Lower leg skin (tissue), 4 donors: ENCODE measurements around the gene IFIT3. TPM values are rescaled to one million over a fixed set of nuclear protein-coding genes. Genes with fewer than 3 reads are reported as not detected.

ENCODE experiments used
- DNase-seq, 2 donors: peaks; one replicate each; pipeline ENCODE4 v3.0.0-alpha.2; 2019; ENCODE audit warnings: low spot score in 2 of 2
- H3K4me3 ChIP-seq: fragments of 200-600 bp; sonication (generic); 2 replicates; pipeline ENCODE4 v1.5.1; 2017; ENCODE audit warnings: mild to moderate bottlenecking, low read depth; ENCODE audit not compliant: poor library complexity, severe bottlenecking
- POLR2A ChIP-seq, 2 donors: fragments of 450-650 bp; IDR thresholded peaks; one replicate each; pipeline ENCODE4 v1.6.1; 2016 to 2017; ENCODE audit warnings: antibody characterized with exemption in 2 of 2, mild to moderate bottlenecking in 1 of 2, moderate library complexity in 1 of 2
- WGBS, 2 donors: methylation state at CpG; one replicate each; pipeline ENCODE4 v1.1.5; 2018; 5-methylcytosine and 5-hydroxymethylcytosine counted together
- intact Hi-C: fragments of 100-400 bp; cut with DNase I; formaldehyde crosslinking; loops from one replicate; pipeline ENCODE4 v1.15.0; 2023; ENCODE audit warnings: low total_unique reads
- total RNA-seq, 4 donors: library from RNA; depleted of rRNA; stranded (reverse); fragments of >200 nt; gene quantifications; one replicate each; pipeline ENCODE4 v1.1.0, GENCODE V29; 2016
- TF ChIP-seq, protein P1 (sequence below), 3 donors: fragments of 450-650 bp; IDR thresholded peaks; one replicate each; pipeline ENCODE4 v1.5.1; 2016; ENCODE audit warnings: antibody characterized with exemption in 3 of 3, mild to moderate bottlenecking in 3 of 3, moderate library complexity in 2 of 3

The IFIT3 gene
- total RNA-seq, 4 donors from 2014 or later: 1.1 to 8.2 (median 3.7) TPM

DNA sequence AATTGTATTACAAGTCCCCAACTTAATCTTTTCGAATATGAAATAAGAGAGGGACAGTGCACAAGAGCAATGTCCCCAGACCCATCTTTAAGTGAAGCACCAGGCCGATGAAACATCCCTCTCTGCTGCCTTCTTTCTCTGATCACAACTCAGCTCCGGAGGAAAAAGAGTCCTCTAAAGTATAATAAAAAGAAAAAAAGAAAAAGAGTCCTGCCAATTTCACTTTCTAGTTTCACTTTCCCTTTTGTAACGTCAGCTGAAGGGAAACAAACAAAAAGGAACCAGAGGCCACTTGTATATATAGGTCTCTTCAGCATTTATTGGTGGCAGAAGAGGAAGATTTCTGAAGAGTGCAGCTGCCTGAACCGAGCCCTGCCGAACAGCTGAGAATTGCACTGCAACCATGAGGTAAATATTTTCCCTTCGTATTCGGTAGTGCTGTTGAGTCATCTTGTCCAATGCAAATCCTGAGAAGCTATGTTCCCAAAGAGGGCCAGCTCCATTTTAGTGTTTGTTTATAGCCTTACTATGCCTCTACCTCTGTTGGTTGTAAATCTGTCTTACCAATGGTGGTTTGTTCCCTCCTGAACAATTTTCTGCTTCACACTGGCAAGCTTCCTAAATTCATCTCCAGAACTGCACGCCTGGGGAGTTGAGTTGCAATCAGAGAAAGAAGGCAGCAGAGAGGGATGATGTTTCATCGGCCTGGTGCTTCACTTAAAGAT lies 25.9 kb upstream of the IFIT3 start, which contains the start of gene IFIT2:
Gene IFIT2, plus strand, starts transcription at position 326 of the 725 bp plus-strand sequence. Its CDS starts 78 bp downstream, at position 404.
- TF ChIP-seq POLR2A (IDR thresholded peaks at IDR 0.05): no peak
- TF ChIP-seq, protein P1, sequence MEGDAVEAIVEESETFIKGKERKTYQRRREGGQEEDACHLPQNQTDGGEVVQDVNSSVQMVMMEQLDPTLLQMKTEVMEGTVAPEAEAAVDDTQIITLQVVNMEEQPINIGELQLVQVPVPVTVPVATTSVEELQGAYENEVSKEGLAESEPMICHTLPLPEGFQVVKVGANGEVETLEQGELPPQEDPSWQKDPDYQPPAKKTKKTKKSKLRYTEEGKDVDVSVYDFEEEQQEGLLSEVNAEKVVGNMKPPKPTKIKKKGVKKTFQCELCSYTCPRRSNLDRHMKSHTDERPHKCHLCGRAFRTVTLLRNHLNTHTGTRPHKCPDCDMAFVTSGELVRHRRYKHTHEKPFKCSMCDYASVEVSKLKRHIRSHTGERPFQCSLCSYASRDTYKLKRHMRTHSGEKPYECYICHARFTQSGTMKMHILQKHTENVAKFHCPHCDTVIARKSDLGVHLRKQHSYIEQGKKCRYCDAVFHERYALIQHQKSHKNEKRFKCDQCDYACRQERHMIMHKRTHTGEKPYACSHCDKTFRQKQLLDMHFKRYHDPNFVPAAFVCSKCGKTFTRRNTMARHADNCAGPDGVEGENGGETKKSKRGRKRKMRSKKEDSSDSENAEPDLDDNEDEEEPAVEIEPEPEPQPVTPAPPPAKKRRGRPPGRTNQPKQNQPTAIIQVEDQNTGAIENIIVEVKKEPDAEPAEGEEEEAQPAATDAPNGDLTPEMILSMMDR (IDR thresholded peaks at IDR 0.05): no peak
- peak within 1 kb of the TSS; percentile 15 for H3K4me3 ChIP-seq
- 0 to 1% methylated on average over 10 of the region's 10 CpGs for WGBS, 2 donors
- intact Hi-C loops: no loop called here
- DNase-seq: no peak

DNA sequence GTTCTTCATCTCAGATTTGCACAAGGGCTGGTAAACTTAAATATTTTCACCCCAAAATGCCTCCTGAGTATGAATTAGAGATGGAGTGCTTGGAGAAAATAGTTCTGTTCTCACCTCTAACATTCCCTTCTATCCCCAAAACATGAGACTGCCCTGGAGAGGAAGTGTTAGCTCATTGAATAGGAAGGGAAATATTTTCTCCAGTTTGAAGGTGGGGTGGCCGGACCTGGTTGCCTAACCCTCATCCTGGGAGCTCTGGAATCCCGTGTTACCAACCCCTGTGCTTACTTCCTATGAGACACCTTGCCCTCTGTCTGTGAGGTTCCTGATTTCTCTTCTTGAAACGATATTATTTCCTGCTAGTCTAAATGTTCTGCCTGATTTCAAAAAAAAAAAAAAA lies 25.2 kb upstream of the IFIT3 start:
- TF ChIP-seq, protein P1 (IDR thresholded peaks at IDR 0.05): no peak
- TF ChIP-seq POLR2A (IDR thresholded peaks at IDR 0.05): no peak
- 2 to 11% methylated on average over 3 of the region's 3 CpGs for WGBS, 2 donors
- H3K4me3 ChIP-seq: no peak overlapping the region
- no peak for DNase-seq
- intact Hi-C loops: no loop called here

DNA sequence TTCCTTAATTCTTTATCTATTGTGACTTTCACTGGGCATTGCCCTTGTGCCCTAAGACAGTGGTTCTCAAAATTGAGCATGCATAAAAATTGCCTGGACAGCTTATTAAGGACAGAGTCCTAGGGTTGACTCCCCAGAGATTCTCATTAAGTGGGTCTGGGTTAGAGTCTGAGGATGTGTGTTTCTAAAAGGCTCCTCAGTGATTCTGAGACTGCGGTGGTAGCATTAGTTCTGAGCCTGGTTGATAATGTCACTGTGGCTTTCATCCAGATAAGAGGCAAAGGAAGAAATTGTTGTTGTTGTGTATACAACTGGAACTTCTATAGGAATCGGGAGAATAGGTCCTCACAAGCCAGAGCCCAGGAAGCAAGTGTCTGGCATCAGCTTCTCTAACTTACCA lies 24.6 kb upstream of the IFIT3 start:
- no peak overlapping the region for H3K4me3 ChIP-seq
- intact Hi-C loops: no loop called here
- TF ChIP-seq, protein P1 (IDR thresholded peaks at IDR 0.05): no peak
- TF ChIP-seq POLR2A (IDR thresholded peaks at IDR 0.05): no peak
- no peak for DNase-seq
- WGBS, 2 donors: 62 to 63% methylated on average over 2 of the region's 2 CpGs

DNA sequence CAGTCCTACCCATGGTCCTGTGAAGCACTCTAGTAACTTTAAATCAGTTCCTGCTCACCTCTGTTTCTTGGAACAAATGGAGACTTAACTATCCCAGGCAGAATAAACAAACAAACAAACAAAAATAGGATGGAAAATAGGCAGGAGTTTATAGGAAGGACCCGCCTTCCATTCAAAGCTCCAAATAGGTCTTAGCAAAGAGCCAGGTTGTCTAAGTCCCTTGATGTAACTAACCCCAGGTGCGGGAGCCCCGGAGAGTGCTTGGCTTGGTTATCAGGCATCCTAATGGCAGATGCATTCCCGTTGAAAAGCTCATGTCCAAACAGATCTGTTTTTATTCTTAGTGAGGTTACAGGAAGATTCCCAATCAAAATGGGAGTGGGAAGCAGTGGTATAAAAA lies 23.8 kb upstream of the IFIT3 start:
- TF ChIP-seq POLR2A (IDR thresholded peaks at IDR 0.05): no peak
- intact Hi-C loops: no loop called here
- no peak overlapping the region for H3K4me3 ChIP-seq
- 80 to 88% methylated on average over 4 of the region's 4 CpGs for WGBS, 2 donors
- no peak for DNase-seq

DNA sequence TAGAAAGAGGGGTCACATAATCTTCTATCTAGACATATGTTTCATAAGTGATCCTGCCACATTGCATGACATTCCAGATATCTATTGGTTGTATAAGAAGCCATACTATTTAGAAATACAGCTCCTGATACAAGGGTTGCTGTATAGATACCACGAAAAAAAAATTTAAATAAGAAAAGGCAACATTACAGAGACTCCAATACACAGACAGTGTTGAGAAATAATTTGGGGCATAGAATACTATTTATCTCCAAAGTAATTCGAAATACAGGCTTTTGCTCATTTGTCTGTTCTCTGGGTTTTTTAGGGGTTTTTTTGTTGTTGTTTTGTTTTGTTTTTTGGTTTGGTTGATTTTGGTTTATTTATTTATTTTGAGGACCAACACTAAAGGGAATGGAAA lies 23.4 kb upstream of the IFIT3 start:
- H3K4me3 ChIP-seq: no peak overlapping the region
- 93 to 95% methylated on average over 2 of the region's 2 CpGs for WGBS, 2 donors
- no peak for TF ChIP-seq POLR2A (IDR thresholded peaks at IDR 0.05)
- TF ChIP-seq, protein P1 (IDR thresholded peaks at IDR 0.05): no peak
- intact Hi-C loops: no loop called here
- DNase-seq: no peak

DNA sequence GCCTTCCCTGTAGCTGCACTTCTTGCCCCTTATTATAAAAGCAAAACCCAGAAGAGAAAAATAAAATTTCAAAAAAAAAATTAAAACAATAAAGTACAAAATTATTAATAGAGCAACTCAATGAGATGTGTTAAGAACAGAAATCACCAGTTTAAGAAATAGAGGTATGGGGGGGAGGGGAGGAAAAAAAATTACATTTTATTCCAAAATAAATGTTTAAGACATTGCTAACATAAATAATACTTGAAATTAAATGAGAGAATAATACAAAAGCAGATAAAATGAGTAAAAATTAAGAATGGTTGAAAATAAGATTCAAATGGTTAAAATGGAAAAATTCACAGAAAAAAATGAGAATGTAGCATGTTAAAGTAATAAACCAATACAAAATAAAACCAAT lies 22.9 kb upstream of the IFIT3 start:
- H3K4me3 ChIP-seq: no peak overlapping the region
- TF ChIP-seq, protein P1 (IDR thresholded peaks at IDR 0.05): no peak
- TF ChIP-seq POLR2A (IDR thresholded peaks at IDR 0.05): no peak
- intact Hi-C loops: no loop called here
- DNase-seq: no peak
